Renal pelvis (tissue), 4 donors: ENCODE data around the gene PILRB. TPM values are rescaled to one million over a fixed set of nuclear protein-coding genes. Genes with fewer than 3 reads are reported as not detected.
"Not testable (repeated sequence)": the region's sequence is repeated elsewhere in the genome, so short reads cannot be mapped to it uniquely, and the experiment has no call there.

Experiments
- DNase-seq: peaks from one replicate; pipeline ENCODE4 v3.0.0-alpha.2; 2013
- polyA plus RNA-seq, 3 donors: library from polyadenylated mRNA; unstranded; fragments of 120-200 nt; gene quantifications; one replicate each; pipeline ENCODE4 v1.2.1, GENCODE V29; 2013; ENCODE audit not compliant: insufficient read length in 3 of 3

PILRB gene
- polyA plus RNA-seq, 3 donors = 35.8 to 63.6 (median 63.1) TPM

DNA sequence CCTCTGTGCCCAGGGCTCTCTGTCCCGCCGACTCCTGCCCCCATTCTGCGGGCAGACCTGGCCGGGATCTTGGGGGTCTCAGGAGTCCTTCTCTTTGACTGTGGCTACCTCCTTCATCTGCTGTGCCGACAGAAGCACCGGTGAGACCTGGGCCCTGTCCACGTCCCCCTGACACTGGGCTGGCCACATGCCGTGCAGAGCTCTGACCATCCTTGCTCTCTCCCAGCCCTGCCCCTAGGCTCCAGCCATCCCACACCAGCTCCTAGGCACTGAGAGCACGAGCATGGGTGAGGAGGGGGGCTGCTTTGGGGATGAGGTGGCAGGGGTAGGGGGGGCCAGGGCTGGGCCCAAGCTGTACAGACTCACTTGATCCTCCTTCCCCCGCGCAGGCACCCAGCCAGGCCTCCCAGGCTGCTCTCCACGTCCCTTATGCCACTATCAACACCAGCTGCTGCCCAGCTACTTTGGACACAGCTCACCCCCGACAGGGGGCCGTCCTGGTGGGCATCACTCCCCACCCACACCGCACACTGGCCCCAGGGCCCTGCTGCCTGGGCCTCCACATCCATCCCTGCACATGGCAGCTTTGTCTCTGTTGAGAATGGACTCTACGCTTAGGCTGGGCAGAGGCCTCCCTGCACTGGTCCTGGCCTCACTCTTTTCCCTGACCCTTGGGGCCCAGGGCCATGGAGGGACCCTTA is 4.8 kb upstream of the PILRB start:
- no peak for DNase-seq

DNA sequence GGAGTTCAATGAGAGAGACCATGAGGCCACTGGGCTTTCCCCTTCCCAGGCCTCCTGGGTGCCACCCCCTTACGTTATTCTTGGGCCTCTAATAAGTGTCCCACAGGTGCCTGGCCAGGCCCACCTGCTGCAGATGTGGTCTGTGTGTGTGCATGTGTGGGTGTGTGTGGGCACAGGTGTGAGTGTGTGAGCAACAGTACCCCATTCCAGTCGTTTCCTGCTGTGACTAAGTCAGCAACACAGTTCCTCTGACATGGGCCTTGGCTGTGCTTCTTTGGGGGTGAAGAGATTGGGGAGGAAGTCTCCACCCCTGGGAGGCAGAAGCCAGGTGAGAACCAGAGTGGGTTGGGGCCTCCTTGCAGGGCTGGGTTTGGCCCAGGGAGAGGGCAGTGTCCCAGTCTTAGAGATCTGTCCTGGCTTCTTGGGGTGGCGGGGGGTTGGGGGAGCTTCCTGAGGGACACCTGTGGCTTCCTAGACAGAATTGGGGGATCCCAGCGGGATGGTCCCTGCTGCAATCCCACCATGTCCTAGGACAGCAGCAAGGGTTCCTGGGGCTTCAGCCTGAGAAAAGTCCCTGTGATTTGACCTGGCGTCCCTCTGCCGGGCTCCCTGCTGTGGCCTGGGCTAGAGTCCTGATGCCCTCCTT is 4.1 kb upstream of the PILRB start:
- no peak for DNase-seq

DNA sequence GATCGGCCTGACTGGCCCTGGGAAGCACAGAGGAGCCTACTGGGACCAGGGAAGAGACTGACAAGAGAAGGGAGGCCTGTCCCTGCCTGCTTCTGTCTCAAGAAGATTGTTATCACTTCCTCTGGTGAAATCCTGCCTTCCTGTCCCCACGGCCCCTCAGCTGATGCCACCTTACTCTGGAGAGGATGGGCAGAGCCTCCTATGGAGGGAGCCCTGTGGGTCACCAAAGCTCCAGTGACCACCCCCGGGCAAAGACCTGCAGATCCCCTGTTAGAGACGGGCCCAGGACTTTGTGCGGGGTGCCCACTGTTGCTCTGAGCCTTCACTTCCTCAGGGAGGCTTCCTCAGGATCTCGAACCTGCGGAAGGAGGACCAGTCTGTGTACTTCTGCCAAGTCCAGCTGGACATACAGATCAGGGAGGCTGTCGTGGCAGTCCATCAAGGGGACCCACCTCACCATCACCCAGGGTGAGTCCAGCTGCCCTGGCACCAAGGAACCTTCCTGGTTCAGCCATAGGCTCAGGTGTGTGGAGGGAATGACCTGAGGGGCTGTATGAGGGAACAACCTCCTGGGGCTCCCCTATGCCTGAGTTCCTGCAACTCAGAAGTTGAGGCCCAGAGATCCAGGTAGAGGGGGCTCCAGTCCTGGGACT is 1.4 kb upstream of the PILRB start:
- no peak for DNase-seq

DNA sequence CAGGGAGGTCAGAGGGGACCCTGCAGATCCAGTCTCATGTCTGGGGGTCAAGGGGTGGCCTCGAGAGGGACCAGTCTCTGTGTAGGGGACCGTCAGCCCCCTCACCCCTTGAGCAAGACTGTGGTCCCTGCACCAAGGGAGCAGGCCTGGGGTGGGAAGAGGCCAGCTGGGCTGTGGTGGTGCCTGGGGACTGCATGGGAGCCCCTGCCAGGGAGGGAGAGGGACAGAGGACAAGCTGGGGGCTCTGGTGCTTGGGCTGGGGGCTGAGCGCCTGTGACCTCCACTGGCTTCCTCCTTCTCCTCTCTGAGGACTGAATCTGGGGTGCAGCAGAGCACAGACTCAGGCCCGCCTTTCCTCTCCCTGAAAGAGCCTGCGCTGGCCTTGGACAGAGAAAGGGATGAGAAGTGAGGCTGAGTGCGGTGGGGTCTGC is 771 bp upstream of the PILRB start:
- DNase-seq = no peak

GRCh38 chr7:100358857-100359212 is 918 bp downstream of the PILRB start:
- DNase-seq = no peak

- DNase-seq = no peak
Observed at GRCh38 chr7:100360135-100360854, 2.4 kb downstream of the PILRB start.

GRCh38 chr7:100363098-100363497 is 5.2 kb downstream of the PILRB start:
- DNase-seq = no peak

DNA sequence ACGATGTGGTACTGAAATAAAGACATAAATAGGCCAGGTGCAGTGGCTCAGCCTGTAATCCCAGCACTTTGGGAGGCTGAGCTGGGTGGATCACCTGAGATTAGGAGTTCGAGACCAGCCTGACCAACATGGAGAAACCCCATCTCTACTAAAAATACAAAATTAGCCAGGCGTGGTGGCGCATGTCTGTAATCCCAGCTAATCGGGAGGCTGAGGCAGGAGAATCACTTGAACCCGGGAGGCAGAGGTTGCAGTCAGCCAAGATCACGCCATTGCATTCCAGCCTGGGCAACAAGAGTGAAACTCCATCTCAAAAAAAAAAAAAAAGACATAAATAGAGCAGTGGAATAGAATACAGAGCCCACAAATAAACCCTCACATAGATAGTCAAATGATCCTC is 5.9 kb downstream of the PILRB start:
- not testable (repeated sequence) for DNase-seq

DNA sequence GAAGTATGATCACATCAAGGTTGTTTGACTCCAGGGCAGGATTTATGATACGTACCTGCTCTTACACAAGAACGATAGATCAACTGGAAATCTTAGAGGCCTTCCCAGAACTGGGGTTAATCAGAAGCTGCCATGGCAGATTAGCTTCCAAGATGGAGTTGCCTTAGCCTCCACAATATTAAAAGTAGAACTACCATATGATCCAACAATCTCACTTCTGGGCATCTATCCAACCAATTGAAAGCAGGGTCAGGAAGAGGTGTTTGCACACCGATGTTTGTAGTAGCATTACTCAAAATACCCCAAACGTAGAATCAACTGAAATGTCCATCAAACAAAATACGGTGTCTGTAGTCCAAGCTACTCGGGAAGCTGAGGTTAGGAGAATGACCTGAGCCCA is 6.6 kb downstream of the PILRB start:
- no peak for DNase-seq

DNA sequence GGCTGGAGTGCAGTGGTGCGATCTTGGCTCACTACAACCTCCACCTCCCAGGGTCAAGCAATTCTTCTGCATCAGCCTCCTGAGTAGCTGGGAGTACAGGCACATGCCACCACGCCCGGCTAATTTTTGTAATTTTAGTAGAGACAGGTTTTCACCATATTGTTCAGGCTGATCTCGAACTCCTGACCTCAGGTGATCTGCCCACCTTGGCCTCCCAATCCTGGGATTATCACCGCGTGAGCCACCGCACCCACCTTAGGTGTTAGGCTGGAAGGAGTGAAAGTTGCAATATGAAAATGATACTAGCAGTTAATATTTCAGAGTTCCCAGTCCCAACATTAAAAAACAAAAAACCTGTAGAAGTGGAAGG is 8.1 kb downstream of the PILRB start:
- DNase-seq = not testable (repeated sequence)

GRCh38 chr7:100366411-100367250 is 8.7 kb downstream of the PILRB start:
- no peak for DNase-seq

- no peak for DNase-seq
Observed at GRCh38 chr7:100367251-100367620, 9.3 kb downstream of the PILRB start.

GRCh38 chr7:100367676-100368613 is 10.0 kb downstream of the PILRB start:
- DNase-seq = no peak

DNA sequence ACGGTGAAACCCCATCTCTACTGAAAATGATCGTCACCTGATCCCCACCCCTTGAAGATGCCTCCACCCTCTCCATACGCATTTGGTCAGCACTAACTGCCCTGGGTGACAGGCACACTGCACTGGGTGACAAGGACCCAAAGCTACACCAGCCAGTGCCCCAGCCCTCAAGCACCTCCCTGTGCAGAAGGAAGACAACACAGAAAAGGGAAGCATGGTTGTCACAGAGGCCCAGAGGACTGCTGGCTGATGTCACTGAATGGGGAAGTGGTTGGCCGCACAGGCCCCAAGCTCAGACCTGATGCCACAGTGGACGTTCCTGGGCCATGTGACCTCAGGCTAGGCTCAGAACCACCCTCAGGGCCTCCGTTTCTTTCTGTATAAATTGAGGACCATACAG is 11.2 kb downstream of the PILRB start:
- no peak for DNase-seq

GRCh38 chr7:100370303-100370702 is 12.4 kb downstream of the PILRB start:
- DNase-seq = no peak

DNA sequence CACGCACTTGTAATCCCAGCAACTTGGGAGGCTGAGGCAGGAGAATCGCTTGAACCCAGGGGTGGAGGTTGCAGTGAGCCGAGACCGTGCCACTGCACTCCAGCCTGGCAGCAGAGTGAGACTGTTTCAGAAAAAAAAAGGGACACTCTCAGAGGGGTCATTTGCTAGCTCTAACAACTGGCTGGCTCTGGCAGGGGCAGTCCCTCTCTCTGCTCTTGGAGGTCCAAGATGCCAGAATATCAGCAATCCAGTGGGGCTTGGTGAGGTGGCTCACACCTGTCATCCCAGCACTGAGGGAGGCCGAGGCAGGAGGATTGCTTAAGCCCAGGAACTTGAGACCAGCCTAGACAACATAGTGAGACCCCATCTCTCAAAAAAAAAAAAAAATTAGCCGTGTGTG is 12.8 kb downstream of the PILRB start:
- DNase-seq = no peak

GRCh38 chr7:100371561-100372171 is 13.7 kb downstream of the PILRB start:
- no peak for DNase-seq

- no peak for DNase-seq
Observed at GRCh38 chr7:100372256-100372655, 14.3 kb downstream of the PILRB start.

- DNase-seq = no peak
Observed at GRCh38 chr7:100372694-100373093, 14.8 kb downstream of the PILRB start.

GRCh38 chr7:100373261-100373831 is 15.4 kb downstream of the PILRB start, which contains the start of gene PILRA:
PILRA (plus strand) TSS chr7:100373487; CDS start chr7:100373657, 170 bp downstream.
- no peak for DNase-seq
